MM.1S (cell line): ENCODE results near the gene THRAP3.

ENCODE experiments used
- DNase-seq: peaks from one replicate; pipeline ENCODE4 v3.0.0-alpha.2; 2015
- H2AFZ ChIP-seq: fragments of 300-600 bp; sonication (generic); 2 replicates; pipeline ENCODE4 v1.6.0; 2016; ENCODE audit warnings: antibody characterized with exemption, low read length
- H3F3A ChIP-seq: fragments of 300-600 bp; sonication (generic); 2 replicates; pipeline ENCODE4 v1.6.1; 2016; ENCODE audit warnings: mild to moderate bottlenecking, antibody characterized with exemption, low read length, moderate library complexity, mixed read lengths; ENCODE audit not compliant: insufficient read depth
- H3K27ac ChIP-seq: fragments of 300-600 bp; sonication (generic); 2 replicates; pipeline ENCODE4 v1.5.1; 2016; ENCODE audit warnings: mild to moderate bottlenecking, low read length
- H3K27me3 ChIP-seq: fragments of 300-600 bp; sonication (generic); replicated peaks from 2 replicates; pipeline ENCODE4 v1.6.0; 2016; ENCODE audit warnings: low read length; ENCODE audit not compliant: insufficient read depth
- H3K36me3 ChIP-seq: fragments of 300-600 bp; sonication (generic); replicated peaks from 2 replicates; pipeline ENCODE4 v1.6.1; 2016; ENCODE audit warnings: mild to moderate bottlenecking, low read length, mixed read lengths; ENCODE audit not compliant: insufficient read depth
- H3K4me1 ChIP-seq: fragments of 300-600 bp; sonication (generic); 2 replicates; pipeline ENCODE4 v1.6.1; 2016; ENCODE audit warnings: low read length, mixed read lengths
- H3K4me2 ChIP-seq: fragments of 300-600 bp; sonication (generic); 2 replicates; pipeline ENCODE4 v1.6.0; 2016; ENCODE audit warnings: low read depth, low read length
- H3K4me3 ChIP-seq: fragments of 300-600 bp; sonication (generic); 2 replicates; pipeline ENCODE4 v1.5.1; 2016; ENCODE audit warnings: low read length, mixed read lengths
- H3K79me2 ChIP-seq: fragments of 300-600 bp; sonication (generic); 2 replicates; pipeline ENCODE4 v1.6.1; 2016; ENCODE audit warnings: mixed run types, low read length, mixed read lengths
- H3K9ac ChIP-seq: fragments of 300-600 bp; sonication (generic); 2 replicates; pipeline ENCODE4 v1.6.1; 2016; ENCODE audit warnings: low read length, mixed read lengths
- H3K9me2 ChIP-seq: fragments of 300-600 bp; sonication (generic); replicated peaks from 2 replicates; pipeline ENCODE4 v1.6.1; 2016; ENCODE audit warnings: mild to moderate bottlenecking, low read length, mixed read lengths; ENCODE audit not compliant: insufficient read depth
- H3K9me3 ChIP-seq: fragments of 300-600 bp; sonication (generic); replicated peaks from 2 replicates; pipeline ENCODE4 v1.6.1; 2016; ENCODE audit warnings: mild to moderate bottlenecking, low read length, mixed read lengths; ENCODE audit not compliant: insufficient read depth
- H4K20me1 ChIP-seq: fragments of 300-600 bp; sonication (generic); 2 replicates; pipeline ENCODE4 v1.6.1; 2016; ENCODE audit warnings: mild to moderate bottlenecking, low read length, moderate library complexity, mixed read lengths; ENCODE audit not compliant: insufficient read depth
- CTCF ChIP-seq: fragments of 300-600 bp; sonication (generic); IDR thresholded peaks from 2 replicates; pipeline ENCODE4 v1.5.1; 2016; ENCODE audit warnings: antibody characterized with exemption, low read length, mixed read lengths
- EZH2 ChIP-seq: fragments of 300-600 bp; sonication (generic); optimal IDR thresholded peaks from 2 replicates; pipeline ENCODE3; 2017; ENCODE audit warnings: low read depth, mild to moderate bottlenecking, antibody characterized with exemption, low read length, mixed read lengths
- EZH2phosphoT487 ChIP-seq: fragments of 300-600 bp; sonication (generic); IDR thresholded peaks from 2 replicates; pipeline ENCODE4 v1.6.1; 2018; ENCODE audit warnings: antibody characterized with exemption, low read length

The THRAP3 gene

GRCh38 chr1:36239941-36240637 is 15.8 kb downstream of the THRAP3 start:
- Histone ChIP-seq H3K36me3 (peaks cover 4% of the 10 kb centered on the region; the same call in 1 of the 2 replicates), H4K20me1 (peaks cover 26% of the 10 kb centered on the region), H3K27me3 (no peaks in the 10 kb centered on the region), H3K9me3 (no peaks in the 10 kb centered on the region), H2AFZ (no peak overlapping the region), H3K4me3 (no peak overlapping the region), H3K9me2 (no peaks in the 10 kb centered on the region), H3K27ac (no peak overlapping the region), H3K79me2 (peaks cover 90% of the 10 kb centered on the region), H3K4me2 (no peak overlapping the region), H3F3A (no peaks in the 10 kb centered on the region), H3K4me1 (no peaks in the 10 kb centered on the region), H3K9ac (no peak overlapping the region)
- TF ChIP-seq CTCF: no peak
- no peak for TF ChIP-seq EZH2
- TF ChIP-seq EZH2phosphoT487: no peak
- no peak for DNase-seq

GRCh38 chr1:36247538-36247937 is 23.3 kb downstream of the THRAP3 start:
- DNase-seq: no peak
- H3K4me2 ChIP-seq: no peak overlapping the region
- no peak overlapping the region for H2AFZ ChIP-seq
- H3K4me1 ChIP-seq: no peaks in the 10 kb centered on the region
- no peak overlapping the region for H3K27ac ChIP-seq
- TF ChIP-seq EZH2 (no peak), CTCF (no peak), EZH2phosphoT487 (no peak)
- no peaks in the 10 kb centered on the region for H3K27me3 ChIP-seq
- H3K9me3 ChIP-seq: no peaks in the 10 kb centered on the region
- H3K9me2 ChIP-seq: no peaks in the 10 kb centered on the region
- no peaks in the 10 kb centered on the region for H3F3A ChIP-seq
- peaks cover 90% of the 10 kb centered on the region for H3K79me2 ChIP-seq
- H4K20me1 ChIP-seq: peaks cover 19% of the 10 kb centered on the region; the same call in 1 of the 2 replicates
- H3K4me3 ChIP-seq: no peak overlapping the region
- no peaks in the 10 kb centered on the region for H3K36me3 ChIP-seq
- no peak overlapping the region for H3K9ac ChIP-seq

- Histone ChIP-seq H3K4me2 (no peak overlapping the region), H3K9ac (no peak overlapping the region), H3K27me3 (no peaks in the 10 kb centered on the region), H3F3A (no peaks in the 10 kb centered on the region), H3K9me3 (no peaks in the 10 kb centered on the region), H3K36me3 (no peaks in the 10 kb centered on the region), H2AFZ (no peak overlapping the region), H3K4me1 (no peaks in the 10 kb centered on the region), H3K4me3 (no peak overlapping the region), H3K79me2 (peaks cover 92% of the 10 kb centered on the region), H3K9me2 (no peaks in the 10 kb centered on the region), H3K27ac (no peak overlapping the region), H4K20me1 (peaks cover 24% of the 10 kb centered on the region; the same call in 1 of the 2 replicates)
- TF ChIP-seq EZH2 (no peak), CTCF (no peak)
- DNase-seq: no peak
These were observed 24.1 kb downstream of the THRAP3 start for GRCh38 chr1:36248250-36248894.
